Measurements from ENCODE around the gene ERI2.
A peak's percentile ranks its signal among the peaks of the same experiment; 100 is the strongest.
"Not testable (repeated sequence)": the region's sequence is repeated elsewhere in the genome, so short reads cannot be mapped to it uniquely, and the experiment has no call there.

ERI2 gene

DNA sequence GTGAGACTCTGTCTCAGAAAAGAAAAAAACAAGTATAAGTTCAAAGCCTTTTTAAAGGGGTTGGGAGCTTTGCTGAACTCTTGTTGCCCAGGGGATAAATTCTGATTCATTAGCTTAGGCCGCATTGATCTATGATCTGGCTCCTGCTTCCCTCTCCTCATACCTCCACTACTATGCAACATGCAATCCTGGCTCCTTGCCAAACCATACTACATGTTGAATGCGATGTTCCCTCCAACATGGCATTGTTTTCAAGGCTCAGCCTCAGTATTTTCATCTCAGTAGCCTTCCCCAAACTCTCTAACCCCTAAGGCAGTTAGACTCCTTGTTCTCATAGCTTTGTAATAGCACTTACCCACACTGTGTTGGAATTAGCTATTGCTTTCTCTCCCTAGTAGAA lies 6.2 kb upstream of the ERI2 start:
- no peak for DNase-seq

DNA sequence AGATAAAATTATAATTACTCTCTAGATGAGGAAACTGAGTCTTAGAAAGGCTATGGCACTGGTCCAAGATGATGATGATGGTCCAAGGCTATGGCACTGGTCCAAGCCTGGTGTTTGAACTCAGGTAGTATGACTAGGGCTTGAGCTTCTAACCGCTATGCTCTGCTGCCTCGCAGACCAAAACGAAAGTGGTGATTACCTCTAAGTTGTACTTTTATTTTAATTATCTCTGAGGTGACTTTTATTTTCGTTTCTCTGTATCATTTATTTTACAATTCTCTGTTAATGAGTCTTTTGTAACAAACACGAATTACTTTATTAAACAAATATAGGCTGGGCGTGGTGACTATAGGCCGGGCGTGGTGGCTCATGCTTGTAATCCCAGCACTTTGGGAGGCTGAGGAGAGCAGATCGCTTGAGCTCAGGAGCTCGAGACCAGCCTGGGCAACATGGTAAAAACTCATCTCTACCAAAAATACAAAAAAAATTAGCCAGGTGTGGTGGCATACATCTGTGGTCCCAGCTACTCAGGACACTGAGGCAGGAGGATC lies 5.7 kb upstream of the ERI2 start:
- DNase-seq = no peak

DNA sequence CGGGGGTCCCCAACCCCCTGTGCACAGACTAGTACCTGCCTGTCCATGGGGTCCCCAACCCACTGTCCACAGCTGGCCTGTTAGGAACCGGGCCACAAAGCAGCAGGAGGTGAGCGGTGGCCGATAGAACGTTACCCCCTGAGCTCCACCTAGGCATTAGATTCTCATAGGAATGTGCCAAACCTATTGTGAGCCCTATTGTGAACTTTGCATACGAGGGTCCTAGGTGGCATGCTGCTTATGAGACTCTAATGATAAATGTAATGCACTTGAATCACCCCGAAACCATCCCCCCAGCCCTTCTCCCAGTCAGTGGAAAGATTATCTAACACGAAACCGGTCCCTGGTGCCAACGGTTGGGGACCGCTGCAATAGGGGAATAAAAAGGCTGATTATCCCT lies 1.6 kb upstream of the ERI2 start:
- DNase-seq = no peak

DNA sequence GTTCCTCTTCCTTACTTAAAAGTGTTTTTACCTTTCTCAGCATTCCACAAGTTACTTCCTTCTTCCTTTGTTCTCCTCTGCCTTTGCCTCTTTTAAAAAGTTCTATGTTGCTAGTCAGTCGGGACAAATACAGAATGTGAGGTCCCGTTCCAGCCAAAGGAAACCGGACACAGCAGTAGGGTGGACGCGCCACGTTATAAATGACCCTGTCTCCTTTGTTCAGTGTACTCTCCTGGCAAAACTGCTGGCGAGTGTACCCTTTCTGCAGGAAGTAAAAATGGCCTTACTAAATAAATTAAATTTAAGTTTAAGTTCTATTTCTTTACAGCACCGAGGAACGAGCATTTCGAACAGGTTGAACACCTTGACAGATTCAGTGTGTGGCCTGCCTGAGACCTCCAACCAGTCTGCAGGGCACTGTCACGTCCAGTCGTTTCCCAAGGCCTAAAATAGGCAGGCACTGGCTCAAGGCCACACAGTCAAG lies 546 bp downstream of the ERI2 start:
- DNase-seq = not testable (repeated sequence)

DNA sequence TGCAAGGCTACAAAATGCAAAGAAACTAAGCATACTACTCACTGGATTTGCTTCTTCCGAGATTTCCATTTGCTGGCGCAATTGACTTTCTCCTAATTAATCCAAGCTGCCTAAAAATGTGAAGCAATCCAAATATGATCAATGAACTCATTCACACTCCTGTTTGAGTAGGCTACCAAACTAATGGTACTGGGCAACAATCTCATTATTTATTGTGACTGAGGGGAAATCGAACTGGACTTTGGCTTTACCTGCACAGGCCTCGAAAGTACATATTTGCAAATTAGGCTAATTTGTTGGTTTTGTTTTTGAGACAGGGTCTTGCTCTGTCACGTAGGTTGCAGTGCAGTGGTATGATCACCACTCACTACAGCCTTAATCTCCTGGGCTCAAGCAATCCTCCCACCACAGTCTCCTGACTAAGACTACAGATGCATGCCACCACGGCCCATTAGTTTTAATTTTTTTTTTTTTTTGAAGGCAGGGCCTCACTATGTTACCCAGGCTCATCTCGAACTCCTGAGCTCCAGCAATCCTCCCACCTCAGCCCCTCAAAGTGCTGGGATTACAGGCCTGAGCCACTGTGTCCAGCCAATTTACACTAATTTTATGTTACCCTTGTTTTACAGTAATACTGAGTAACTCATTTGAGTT lies 2.6 kb downstream of the ERI2 start:
- no peak for DNase-seq

DNA sequence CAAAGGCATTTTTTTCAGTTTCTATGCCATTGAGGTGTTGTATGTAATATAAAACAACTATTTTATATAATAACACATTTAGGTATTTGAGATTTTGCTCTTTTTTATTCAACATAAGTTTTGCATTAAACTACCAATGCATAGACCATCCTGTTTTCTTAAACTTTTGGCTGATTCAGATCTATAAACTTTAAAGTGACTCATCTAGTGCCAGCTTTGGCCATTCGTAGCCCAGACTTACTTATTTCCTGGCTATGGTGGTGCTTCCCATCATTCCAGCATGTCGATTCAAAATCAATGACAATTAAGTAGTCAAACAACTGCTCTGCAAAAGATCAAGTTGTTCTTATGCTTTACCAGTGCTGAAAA lies 3.1 kb downstream of the ERI2 start:
- no peak for DNase-seq

DNA sequence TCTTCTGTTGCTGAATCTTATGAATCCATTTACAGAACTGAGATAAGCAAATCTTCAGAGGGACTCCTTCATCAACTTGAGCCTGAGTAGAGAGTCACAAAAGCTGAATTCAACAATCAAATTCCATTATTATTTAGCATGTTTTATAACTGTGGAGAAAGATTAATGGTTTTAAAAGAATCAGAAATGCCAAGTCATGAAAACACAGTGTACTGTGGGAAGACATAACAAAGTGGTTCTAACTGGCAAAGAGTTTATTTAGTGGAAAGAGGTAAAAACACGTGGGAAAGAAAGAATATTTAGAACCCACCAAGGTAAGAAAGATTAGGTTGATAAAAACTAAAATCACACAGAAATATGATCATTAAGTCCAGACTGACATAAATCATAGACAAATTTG lies 5.0 kb downstream of the ERI2 start:
- no peak for DNase-seq

DNA sequence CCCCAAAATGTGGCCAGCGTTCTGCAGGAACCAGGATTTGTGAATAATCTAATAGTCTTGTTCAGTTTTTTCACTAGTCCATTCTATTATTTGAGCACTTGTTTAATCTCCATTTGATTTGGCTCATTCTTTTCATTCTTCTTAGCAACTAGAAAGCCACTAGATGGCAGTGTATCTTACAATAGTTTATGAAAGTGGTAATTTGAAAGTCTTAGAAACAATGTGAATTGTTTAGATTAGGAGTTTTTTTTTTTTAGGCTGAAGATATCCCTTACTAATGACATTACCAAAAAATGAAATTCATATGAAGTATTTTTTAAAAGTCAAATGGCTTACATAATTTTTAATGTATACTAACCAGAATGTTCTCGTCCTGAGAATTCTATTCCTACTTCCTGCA lies 6.7 kb downstream of the ERI2 start:
- no peak for DNase-seq

DNA sequence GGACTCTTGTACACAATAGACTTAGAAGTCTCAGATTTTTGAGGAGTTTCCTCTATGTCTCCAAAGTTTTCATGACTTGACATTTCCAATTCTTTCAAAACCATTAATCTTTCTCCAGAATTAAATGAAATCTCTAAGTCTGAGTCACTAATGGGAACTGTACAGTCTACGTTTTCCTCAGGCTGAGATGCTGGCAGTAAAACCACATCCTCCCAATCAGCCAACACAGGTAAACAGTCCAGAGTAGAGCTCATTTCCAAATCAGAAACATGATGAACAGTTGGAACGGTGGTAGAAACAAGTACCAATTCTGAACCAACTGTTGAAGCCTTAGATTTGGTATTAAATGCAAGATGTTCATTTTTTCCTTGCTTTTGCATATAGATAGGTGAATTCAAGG lies 7.9 kb downstream of the ERI2 start:
- no peak for DNase-seq

DNA sequence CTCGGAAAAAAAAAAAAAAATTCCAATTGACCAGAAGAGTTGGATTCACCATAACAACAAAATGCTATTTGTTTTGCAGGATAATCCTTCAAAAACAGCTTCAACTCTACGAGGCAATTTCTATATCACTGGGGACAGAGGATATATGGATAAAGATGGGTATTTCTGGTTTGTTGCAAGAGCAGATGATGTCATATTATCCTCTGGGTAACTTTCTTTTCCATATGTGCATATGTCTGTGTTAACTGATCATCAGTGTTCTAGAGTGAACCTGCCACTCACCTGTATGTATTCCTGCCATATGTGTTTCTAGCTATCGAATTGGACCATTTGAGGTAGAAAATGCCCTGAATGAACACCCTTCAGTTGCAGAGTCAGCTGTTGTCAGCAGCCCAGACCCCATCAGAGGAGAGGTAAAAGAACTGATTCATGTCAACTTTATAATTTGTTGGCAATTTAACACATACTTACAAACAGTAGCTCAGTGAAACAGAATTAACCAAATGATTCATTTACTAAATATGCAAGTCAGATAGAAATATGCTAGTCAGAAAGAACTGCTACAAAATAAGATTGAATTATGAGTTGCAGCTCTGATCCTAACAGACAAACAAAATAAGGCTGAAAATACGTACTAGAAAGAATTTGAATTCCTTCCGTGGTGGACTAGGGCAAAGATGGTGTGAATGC lies 14.2 kb downstream of the ERI2 start:
- no peak for DNase-seq

DNA sequence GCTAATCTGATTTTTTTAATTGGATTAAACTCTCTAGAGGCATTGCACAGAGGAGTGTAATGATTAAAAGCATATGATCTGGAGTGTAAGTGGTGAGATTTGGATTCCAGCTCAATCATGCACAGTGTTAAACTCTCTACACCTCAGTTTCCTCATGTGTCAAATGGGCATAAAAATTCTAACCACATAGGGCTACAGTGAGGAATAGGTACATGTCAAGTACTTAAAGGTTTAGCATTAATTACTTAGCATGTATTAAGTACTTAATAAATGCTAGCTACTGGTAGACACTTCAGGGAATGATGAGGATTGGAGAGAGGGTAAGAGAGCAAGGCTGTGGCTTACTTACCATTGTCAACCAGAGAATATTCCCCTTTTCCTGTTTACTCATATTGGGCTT lies 17.1 kb downstream of the ERI2 start:
- no peak for DNase-seq

DNA sequence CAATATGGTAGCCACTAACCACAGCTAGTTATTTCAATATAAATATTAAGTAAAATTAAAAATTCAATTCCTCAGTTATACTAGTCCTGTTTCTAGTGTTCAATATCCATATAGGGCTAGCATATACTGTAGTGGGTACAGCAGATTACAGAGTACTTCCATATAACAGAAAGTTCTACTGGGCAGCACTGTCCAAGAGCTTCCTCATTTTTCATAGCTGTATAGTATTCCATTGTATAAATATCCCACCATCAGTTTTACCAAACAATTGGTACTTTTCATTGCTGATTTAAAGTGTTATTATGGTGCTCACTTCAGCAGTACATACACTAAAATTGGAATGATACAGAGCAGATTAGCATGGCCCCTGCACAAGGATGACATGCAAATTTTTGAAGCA lies 22.1 kb downstream of the ERI2 start:
- no peak for DNase-seq

DNA sequence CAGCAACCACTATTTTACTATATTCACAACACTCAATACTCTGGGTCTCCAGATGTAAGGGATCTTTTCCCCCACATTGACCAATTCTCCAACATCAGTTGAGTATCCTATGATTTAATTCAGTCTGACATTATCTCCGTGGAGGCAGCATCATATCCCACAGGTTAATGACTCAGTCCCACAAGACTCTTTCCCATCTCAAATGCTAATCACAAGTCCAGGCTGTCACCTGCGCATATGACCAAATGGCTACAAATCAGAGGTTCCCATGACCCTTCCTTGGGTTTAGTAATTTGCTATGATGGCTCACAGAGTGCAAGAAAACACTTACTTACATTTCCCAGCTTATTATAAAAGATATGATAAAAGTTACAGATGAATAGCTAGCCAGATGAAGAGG lies 23.8 kb downstream of the ERI2 start:
- DNase-seq = no peak

DNA sequence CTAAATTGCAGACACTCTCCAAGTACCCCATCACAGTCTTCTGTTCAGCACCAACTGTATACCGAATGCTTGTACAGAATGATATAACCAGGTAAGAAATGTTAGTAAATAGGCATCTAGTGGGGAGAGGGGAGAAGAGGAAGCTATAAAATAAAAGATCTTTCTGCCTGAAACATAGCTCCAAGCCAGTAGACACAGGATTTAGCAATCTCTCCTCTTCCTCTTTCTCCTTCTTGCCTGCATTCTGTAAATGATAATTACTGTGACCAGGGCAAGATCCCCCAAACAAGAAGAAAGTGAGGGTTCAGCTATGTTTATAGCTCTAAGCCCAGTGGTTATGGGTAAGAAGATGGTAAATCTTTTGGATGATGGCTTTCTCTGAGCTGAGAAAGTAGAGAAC lies 24.6 kb downstream of the ERI2 start:
- no peak for DNase-seq

DNA sequence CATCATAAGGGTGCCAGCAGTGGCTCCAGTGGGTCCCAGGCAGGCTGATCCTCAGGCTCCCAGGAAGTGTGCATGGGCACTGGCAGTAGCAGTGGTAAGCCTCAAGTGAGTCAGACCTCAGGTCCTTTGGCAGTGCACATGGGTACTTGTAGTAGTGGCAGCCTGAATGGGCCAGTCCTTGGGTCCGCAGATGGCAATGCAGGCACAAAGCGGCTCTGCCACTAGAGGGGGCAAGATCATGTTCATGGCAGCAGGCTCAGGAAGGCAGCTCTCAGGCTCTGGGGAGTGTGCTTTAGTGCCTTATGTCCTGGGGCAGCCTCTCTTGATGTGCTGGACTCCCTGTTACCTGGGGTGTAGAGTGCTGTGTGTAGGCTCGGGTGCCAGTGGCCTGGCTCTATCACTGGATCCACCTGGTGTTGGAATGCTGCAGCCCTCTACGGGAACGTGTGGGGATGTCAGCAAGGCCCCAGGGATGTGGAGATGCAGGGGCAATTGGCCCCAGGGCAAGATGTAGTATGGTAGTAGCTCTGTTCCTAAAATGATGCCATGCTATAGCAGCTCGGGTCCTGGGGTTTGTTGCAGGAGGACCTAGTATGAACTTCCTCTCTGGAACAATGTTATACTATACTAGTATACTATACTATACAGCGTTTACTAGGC lies 31.4 kb downstream of the ERI2 start:
- peak; percentile 92 for DNase-seq

DNA sequence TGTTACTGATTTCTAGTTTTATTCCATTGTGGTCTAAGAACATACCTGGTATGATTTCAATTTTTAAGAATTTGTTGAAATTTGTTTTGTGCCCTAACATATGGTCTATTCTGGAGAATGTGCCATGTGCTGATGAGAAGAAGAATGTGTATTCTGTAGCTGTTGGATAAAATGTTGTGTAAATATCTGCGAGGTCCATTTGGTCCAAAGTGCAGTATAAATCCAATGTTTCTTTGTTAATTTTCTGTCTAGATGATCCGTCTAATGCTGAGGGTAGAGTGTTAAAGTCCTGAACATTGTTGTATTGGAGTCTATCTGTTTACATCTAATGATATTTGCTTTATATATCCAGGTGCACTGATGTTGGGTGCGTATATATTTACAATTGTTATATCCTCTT lies 32.6 kb downstream of the ERI2 start:
- no peak for DNase-seq

DNA sequence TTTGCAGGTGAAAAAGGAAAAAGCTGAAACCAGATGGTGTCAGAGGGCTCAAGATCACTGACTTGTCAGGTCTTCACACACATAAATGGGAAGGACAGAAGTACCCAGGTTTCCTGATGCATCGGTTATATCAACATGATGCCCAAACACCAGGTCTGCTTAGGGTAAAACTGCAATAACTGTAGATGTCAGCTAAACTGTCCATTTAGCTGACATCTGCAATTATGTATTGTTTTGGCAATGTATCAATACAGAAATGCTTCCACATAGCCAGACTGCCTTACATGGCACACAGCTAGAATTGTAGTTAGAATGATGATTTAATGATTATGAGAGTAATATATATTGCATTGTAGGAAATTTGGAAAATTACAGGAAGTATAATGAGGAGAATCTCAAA lies 37.5 kb downstream of the ERI2 start:
- DNase-seq = no peak

DNA sequence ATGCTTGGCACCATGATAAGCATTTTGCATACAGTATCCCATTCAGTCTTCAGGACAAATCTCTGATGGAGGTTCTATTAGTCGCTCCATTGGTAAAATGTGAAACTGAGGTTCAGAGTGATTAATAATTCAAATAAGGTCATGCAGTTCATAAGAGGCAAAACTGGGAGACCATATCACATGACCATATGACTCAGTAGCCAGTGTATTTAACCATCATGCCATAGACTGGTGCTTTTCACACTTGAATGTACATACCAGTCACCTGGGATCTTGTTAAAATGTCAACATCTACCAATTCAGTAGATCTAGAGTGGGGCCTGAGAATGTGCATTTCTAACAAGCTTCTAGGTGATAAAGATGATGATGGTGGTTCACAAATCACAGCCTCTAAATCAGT lies 38.2 kb downstream of the ERI2 start:
- no peak for DNase-seq

DNA sequence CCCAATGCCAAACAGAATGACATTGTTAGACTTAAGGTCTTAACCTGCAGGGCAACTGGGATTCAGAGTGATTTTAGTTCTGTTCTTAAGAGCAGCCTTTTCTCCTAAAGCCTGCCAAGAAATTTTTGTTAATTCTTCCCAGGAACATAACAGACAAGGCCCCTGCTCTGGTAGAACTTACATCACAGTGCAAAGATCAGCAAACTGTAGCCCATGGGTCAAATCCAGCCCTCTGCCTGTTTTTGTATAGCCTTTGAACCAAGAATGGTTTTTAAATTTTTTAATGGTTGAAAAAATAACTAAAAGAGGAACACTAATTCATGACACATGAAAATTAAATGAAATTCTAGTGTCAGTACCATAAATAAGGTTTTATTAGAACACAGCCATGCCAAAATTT lies 38.7 kb downstream of the ERI2 start:
- DNase-seq = no peak

DNA sequence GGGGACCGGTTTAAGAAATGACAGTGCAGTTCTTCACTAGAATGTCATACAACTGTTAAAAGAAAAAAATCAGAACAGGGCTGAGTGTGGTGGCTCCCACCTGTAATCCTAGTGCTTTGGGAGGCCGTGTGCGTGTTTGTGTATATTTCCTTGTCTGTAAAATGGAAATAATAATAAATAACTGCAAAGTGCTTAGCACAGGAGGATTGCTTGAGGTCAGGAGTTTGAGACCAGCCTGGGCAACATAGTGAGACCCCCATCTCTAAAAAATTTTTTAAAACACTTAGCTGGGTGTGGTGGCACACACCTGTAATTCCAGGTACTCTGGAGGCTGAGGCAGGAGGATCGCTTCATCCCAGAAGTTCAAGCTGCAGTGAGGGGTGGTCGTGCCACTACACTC lies 40.0 kb downstream of the ERI2 start:
- no peak for DNase-seq

DNA sequence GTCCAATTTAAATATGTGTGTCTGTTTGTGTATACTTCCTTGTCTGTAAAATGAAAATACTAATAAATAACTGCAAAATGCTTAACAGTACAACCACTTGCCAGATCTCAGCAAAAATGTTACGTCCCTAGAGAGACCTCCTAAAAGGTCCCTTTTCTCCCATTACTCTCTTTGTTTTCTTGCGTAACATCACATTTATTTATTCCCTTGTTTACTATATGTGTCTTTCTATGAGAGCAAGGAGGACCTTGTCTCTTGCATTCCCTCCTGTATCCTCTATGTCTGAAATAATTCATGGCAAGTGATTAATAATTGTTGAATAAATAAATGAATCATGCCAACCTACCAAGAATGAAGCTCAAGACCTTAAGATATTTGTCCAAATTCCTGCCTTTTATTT lies 40.5 kb downstream of the ERI2 start:
- no peak for DNase-seq

DNA sequence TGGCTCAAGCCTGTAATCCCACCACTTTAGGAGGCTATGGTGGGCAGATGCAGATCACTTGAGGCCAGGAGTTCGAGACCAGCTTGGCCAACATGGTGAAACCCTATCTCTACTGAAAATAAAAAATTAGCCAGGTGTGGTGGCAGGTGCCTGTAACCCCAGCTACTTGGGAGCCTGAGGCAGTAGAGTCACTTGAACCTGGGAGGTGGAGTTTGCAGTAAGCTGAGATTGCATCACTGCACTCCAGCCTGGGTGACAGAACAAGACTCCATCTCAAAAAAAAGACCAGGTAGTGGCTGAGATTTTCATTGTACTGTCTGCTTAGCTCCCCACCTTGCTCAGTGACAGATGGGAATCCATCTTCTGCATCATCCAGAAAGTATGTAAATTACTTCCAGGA lies 41.8 kb downstream of the ERI2 start:
- DNase-seq = not testable (repeated sequence)

DNA sequence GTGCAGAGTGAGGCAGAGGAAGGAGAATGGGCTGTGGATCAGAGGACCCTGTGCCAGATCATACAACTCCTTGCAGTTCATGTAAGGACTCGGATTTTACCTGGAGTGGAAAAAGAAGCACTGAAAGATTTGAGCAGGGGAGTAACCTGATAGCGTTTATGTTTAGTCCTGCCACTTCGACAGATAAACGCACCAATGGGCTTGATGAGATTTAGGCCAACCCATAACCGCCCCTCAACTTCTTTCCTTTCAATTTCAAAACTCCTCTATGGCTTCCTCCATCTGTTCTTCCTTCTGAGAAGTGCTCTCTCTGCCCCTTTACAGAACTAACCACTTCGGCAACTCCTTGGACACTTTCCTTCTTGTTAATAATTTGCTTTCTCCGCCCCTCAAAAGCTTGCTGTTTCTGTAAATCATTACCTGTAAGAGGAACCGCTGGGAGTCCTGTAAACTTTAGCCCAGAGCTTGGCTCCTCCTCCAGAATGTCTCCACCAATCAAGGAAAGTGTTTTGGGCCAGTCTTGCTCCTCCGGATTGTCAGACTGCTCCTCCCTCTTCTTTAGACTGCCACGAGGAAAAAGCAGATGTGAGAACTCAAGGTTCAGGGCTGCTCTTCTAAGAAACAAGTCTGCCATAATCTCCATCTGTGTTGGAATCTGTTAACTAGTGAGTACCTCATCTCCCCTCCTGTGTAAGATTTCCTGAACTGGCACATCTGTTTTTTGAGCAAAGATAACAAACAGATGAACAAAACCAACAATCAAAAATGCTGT lies 42.6 kb downstream of the ERI2 start, which contains the start of gene ACSM3:
ACSM3 (plus strand) TSS at position 554 of the 772 bp plus-strand sequence. CDS start 6,021 bp downstream, outside the sequence.
- DNase-seq = peak; percentile 82

All from islet precursor cell (in vitro differentiated cells).